Adrenal gland (tissue), 12 donors: ENCODE data around the gene GPR68. TPM values are rescaled to one million over a fixed set of nuclear protein-coding genes. Genes with fewer than 3 reads are reported as not detected.
"Not testable (repeated sequence)": the region's sequence is repeated elsewhere in the genome, so short reads cannot be mapped to it uniquely, and the experiment has no call there.

Source experiments
- DNase-seq, 7 donors: peaks; one replicate each; pipeline ENCODE4 v3.0.0-alpha.2; 2019 to 2020
- H3K27ac ChIP-seq, 5 donors: fragments of 200-600 bp; sonication (generic) in 4 of 5; 1 replicate in 3 of 5; 2 replicates in 2 of 5; pipeline versions ENCODE4 v1.5.1 to v1.8.0; 2016 to 2020; ENCODE audit warnings: mild to moderate bottlenecking in 1 of 5
- H3K27me3 ChIP-seq: fragments of 200-600 bp; 2 replicates; pipeline ENCODE4 v1.8.0; 2021
- H3K36me3 ChIP-seq, 2 donors: fragments of 200-600 bp; replicated peaks in 1 of 2; 1 replicate in 1 of 2; 2 replicates in 1 of 2; pipeline versions ENCODE4 v1.5.1 to v1.8.0; 2018 to 2022
- H3K4me1 ChIP-seq, 2 donors: fragments of 200-600 bp; replicated peaks in 1 of 2; 1 replicate in 1 of 2; 2 replicates in 1 of 2; pipeline versions ENCODE4 v1.5.1 to v1.8.0; 2018 to 2021
- H3K4me3 ChIP-seq, 4 donors: fragments of 200-600 bp; sonication (generic) in 3 of 4; one replicate each; pipeline ENCODE4 v1.5.1; 2016 to 2018
- H3K9me3 ChIP-seq, 3 donors: fragments of 200-600 bp; sonication (generic) in 1 of 3; replicated peaks in 1 of 3; 1 replicate in 2 of 3; 2 replicates in 1 of 3; pipeline versions ENCODE4 v1.5.1 to v1.8.0; 2016 to 2021
- CTCF ChIP-seq, 6 experiments: fragments of 450-650 bp in 4 of 6; fragments of 200-600 bp in 2 of 6; sonication (generic) in 1 of 6; IDR thresholded peaks; 1 replicate in 5 of 6; 2 replicates in 1 of 6; pipeline versions ENCODE4 v1.5.1 to v1.8.0; 2016 to 2021; ENCODE audit warnings: antibody characterized with exemption in 6 of 6, mild to moderate bottlenecking in 2 of 6, moderate library complexity in 1 of 6
- POLR2A ChIP-seq, 2 donors: fragments of 450-650 bp; IDR thresholded peaks; one replicate each; pipeline ENCODE4 v1.6.1; 2017; ENCODE audit warnings: antibody characterized with exemption in 2 of 2, mild to moderate bottlenecking in 2 of 2, moderate library complexity in 1 of 2
- WGBS, 4 donors: extraction: QIAGEN DNeasy Blood & Tissue Kit in 2 of 4; methylation state at CpG; one replicate each; pipeline versions ENCODE4 v1.1.5 to v1.1.7; 2013 to 2017; 5-methylcytosine and 5-hydroxymethylcytosine counted together
- intact Hi-C, 2 donors: fragments of 100-400 bp; cut with DNase I; formaldehyde crosslinking; loops; one replicate each; pipeline versions ENCODE4 v1.14.1 to v1.15.0; 2022 to 2023
- polyA plus RNA-seq, 3 donors: library from polyadenylated mRNA; stranded (reverse); fragments of 200-250 nt in 2 of 3; fragments of 350-450 nt in 1 of 3; fragmentation: Illumina TruSeq in 1 of 3; extraction: RNeasy Lipid Tissue Mini Kit (QIAGEN cat#74804) in 1 of 3; gene quantifications; one replicate each; pipeline ENCODE4 v1.2.3, GENCODE V29; 2013 to 2014
- total RNA-seq, 9 donors: library from RNA; depleted of rRNA in 4 of 9; stranded (reverse); fragments of >200 nt in 4 of 9; fragments of 120-200 nt in 1 of 9; fragmentation: NEBNext Ultra II Directional in 1 of 9; extraction: Animal tissue kit (Norgen Biotek cat#: 25700) in 1 of 9; gene quantifications; one replicate each; pipeline versions ENCODE4 v1.1.0 to v1.2.4, GENCODE V29; 2013 to 2023
- donor health status: healthy with polysubstance abuse.
- donor health status: Bipolar disorder and iron deficiency.
- donor health status: DM: yes; HTN: yes; CAD: no.
- donor health status: DM: no; HTN: no; CAD: no.
- donor health status: DM: no; HTN: no; CAD: no.
- donor health status: DM: yes; HTN: yes; CAD: no.

GPR68 gene
- total and polyA plus RNA-seq, 12 donors: 0.28 to 4.5 (median 1.0) TPM; not detected in 1

GRCh38 chr14:91185721-91186120 lies 58.8 kb downstream of the GPR68 start:
- no peaks in the 10 kb centered on the region for H3K9me3 ChIP-seq
- H3K27me3 ChIP-seq: no peaks in the 10 kb centered on the region
- no peak overlapping the region for H3K4me3 ChIP-seq
- DNase-seq: no peak
- intact Hi-C loops: no loop called here
- no peaks in the 10 kb centered on the region for H3K4me1 ChIP-seq
- TF ChIP-seq CTCF (IDR thresholded peaks at IDR 0.05) (no peak), POLR2A (IDR thresholded peaks at IDR 0.05) (no peak)
- no peak overlapping the region for H3K27ac ChIP-seq
- WGBS, 4 donors: 55 to 92% (median 92%) methylated on average over 1 of the region's 1 CpG
- peaks cover 0 to 85% of the 10 kb centered on the region in 2 donors for H3K36me3 ChIP-seq

- no peak for DNase-seq
- intact Hi-C loops: no loop called here
- no peak for TF ChIP-seq CTCF (IDR thresholded peaks at IDR 0.05)
- TF ChIP-seq POLR2A (IDR thresholded peaks at IDR 0.05): no peak
Measured at GRCh38 chr14:91184559-91184958, 59.9 kb downstream of the GPR68 start.

GRCh38 chr14:91182753-91183152 lies 61.8 kb downstream of the GPR68 start:
- H3K27me3 ChIP-seq, H3K27ac ChIP-seq, H3K9me3 ChIP-seq, DNase-seq, H3K4me1 ChIP-seq, H3K4me3 ChIP-seq, intact Hi-C loops: not testable (repeated sequence)
- H3K36me3 ChIP-seq: peaks cover 0 to 59% of the 10 kb centered on the region in 2 donors
- WGBS, 4 donors: 96 to 100% (median 98%) methylated on average over 3 of the region's 3 CpGs

More at GRCh38 chr14:91184559-91184958, 59.9 kb downstream of the GPR68 start:
- Histone ChIP-seq H3K9me3 (no peaks in the 10 kb centered on the region), H3K4me3 (no peak overlapping the region), H3K27ac (no peak overlapping the region), H3K4me1 (no peaks in the 10 kb centered on the region), H3K27me3 (no peaks in the 10 kb centered on the region), H3K36me3 (peaks cover 0 to 77% of the 10 kb centered on the region in 2 donors)

Other genes starting within 250 kb of the GPR68 start
- 1 to 10 TPM; 1.7 to 5.5 (median 2.1) TPM for gene RPS6KA5, start 184.1 kb downstream of the GPR68 start, total RNA-seq
- gene RPS6KA5, start 184.1 kb downstream of the GPR68 start, polyA plus RNA-seq: under 1 TPM; 0.27 to 0.99 (median 0.72) TPM
- 10 to 100 TPM; 48.9 to 93.4 (median 83.5) TPM for gene DGLUCY, start 130.6 kb downstream of the GPR68 start, total RNA-seq
- gene DGLUCY, start 130.6 kb downstream of the GPR68 start, polyA plus RNA-seq: 10 to 100 TPM; 50.3 to 65.1 (median 60.1) TPM
- gene CCDC88C, start 173.1 kb upstream of the GPR68 start, total RNA-seq: 1 to 10 TPM; 2.2 to 6.2 (median 3.7) TPM
- 1 to 10 TPM; 1.5 to 6.5 (median 2.7) TPM for gene CCDC88C, start 173.1 kb upstream of the GPR68 start, polyA plus RNA-seq